Effector memory CD8-positive, alpha-beta T cell (primary cell): Measurements from ENCODE around the gene PPP1R37.
A peak's percentile ranks its signal among the peaks of the same experiment; 100 is the strongest.

Source experiments
- ATAC-seq: fragments of 150-1000 bp; cut with Tn5 transposase; replicated peaks from 2 replicates; pipeline ENCODE4 v1.10.0; 2021; ENCODE audit warnings: mild to moderate bottlenecking, moderate library complexity
- DNase-seq, 3 experiments: peaks; one replicate each; pipeline ENCODE4 v3.0.0; 2021
- H3K27ac Mint-ChIP-seq, 2 donors: one replicate each; pipeline ENCODE4 v1.8.0; 2022; ENCODE audit warnings: mild to moderate bottlenecking in 2 of 2, mixed read lengths in 2 of 2, moderate library complexity in 2 of 2
- H3K27me3 Mint-ChIP-seq, 2 donors: one replicate each; pipeline ENCODE4 v1.8.0; 2022; ENCODE audit warnings: mixed read lengths in 2 of 2
- H3K36me3 Mint-ChIP-seq: one replicate; pipeline ENCODE4 v1.8.0; 2022; ENCODE audit warnings: mild to moderate bottlenecking, moderate library complexity, mixed read lengths; ENCODE audit not compliant: insufficient read depth
- H3K4me1 Mint-ChIP-seq, 2 donors: one replicate each; pipeline ENCODE4 v1.8.0; 2022; ENCODE audit warnings: low read depth in 2 of 2, mixed read lengths in 2 of 2
- H3K4me3 Mint-ChIP-seq, 2 donors: one replicate each; pipeline ENCODE4 v1.8.0; 2022; ENCODE audit warnings: mild to moderate bottlenecking in 2 of 2, mixed read lengths in 2 of 2, moderate library complexity in 2 of 2
- H3K9me3 Mint-ChIP-seq, 2 donors: one replicate each; pipeline ENCODE4 v1.8.0; 2022; ENCODE audit warnings: mixed read lengths in 2 of 2

The PPP1R37 gene

GRCh38 chr19:45061965-45062364 is 31.0 kb upstream of the PPP1R37 start:
- no peak for DNase-seq
- Mint-ChIP-seq H3K4me3 (no peak overlapping the region), H3K36me3 (peaks cover 88% of the 10 kb centered on the region), H3K9me3 (no peaks in the 10 kb centered on the region), H3K27ac (peak overlapping the region in 1 of 2 donors; percentile 57), H3K27me3 (no peaks in the 10 kb centered on the region), H3K4me1 (peaks cover 12 to 18% of the 10 kb centered on the region in 2 donors)
- no peak for ATAC-seq

DNA sequence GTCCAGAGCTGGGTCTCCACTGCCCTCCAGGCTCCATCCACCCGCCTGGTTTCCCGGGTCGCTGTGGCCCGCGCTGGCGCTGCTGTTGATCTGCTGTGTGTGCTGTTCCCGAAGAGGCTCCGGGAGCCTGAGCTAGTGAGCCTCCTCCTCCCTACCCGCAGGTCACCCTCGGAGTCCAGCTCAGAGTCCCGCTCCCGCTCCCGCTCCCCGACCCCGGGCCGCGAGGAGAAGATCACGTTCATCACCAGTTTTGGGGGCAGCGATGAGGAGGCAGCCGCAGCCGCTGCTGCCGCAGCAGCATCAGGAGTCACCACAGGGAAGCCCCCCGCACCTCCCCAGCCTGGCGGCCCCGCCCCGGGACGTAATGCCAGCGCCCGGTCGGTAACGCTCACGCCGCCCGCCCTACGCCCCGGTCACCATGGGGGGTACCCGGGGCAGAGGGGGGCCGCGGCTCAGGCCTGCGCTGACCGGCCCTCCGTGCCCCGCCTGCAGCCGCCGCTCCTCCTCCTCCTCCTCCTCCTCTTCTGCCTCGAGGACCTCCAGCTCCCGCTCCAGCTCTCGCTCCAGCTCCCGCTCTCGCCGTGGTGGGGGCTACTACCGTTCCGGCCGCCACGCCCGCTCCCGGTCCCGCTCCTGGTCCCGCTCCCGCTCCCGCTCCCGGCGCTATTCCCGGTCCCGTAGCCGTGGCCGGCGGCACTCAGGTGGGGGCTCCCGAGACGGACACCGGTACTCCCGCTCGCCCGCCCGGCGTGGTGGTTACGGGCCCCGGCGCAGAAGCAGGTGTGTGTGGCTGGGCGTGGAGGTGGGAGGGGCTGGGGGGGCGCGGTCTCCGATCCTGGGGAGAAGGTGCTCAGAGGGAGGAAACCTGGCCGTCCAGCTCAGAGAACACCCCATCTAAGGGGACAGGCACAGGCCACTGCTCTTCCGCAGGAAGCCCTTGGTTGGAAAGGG is 28.9 kb upstream of the PPP1R37 start:
- H3K27ac Mint-ChIP-seq, result peak overlapping the region in 1 of 2 donors; percentile 46
- DNase-seq, result no peak
- H3K9me3 Mint-ChIP-seq, result no peaks in the 10 kb centered on the region
- no peak for ATAC-seq
- no peak overlapping the region for H3K4me3 Mint-ChIP-seq
- H3K27me3 Mint-ChIP-seq, result no peaks in the 10 kb centered on the region
- peaks cover 8 to 11% of the 10 kb centered on the region in 2 donors for H3K4me1 Mint-ChIP-seq
- peaks cover 83% of the 10 kb centered on the region for H3K36me3 Mint-ChIP-seq

GRCh38 chr19:45066921-45067661 is 25.9 kb upstream of the PPP1R37 start:
- H3K36me3 Mint-ChIP-seq, result peaks cover 75% of the 10 kb centered on the region

DNA sequence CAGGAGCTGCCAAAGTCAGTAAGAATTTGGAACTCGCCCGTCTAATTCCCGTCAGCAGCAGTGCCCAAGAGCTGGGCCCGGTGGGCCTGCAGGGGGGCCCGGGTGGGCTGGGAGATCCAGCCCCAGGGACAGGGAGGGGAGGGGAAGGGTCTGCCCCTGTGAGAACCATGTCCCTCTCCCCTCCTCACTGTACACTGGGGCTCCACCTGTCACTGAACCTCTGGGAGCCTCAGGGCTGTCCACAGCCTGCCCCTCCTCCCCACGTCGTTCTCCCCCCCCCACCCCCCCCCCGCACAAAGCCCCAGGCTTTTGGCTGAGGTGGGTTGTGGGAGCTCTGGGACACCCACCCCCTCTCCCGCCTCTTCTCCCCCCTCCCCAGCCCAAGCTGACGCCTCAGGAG is 24.9 kb upstream of the PPP1R37 start:
- H3K27me3 Mint-ChIP-seq, result no peaks in the 10 kb centered on the region
- peaks cover 0 to 3% of the 10 kb centered on the region in 2 donors for H3K4me1 Mint-ChIP-seq
- DNase-seq (no peak), ATAC-seq (no peak)
- no peak overlapping the region for H3K4me3 Mint-ChIP-seq
- no peak overlapping the region for H3K27ac Mint-ChIP-seq
- H3K9me3 Mint-ChIP-seq, result no peaks in the 10 kb centered on the region
- H3K36me3 Mint-ChIP-seq, result peaks cover 74% of the 10 kb centered on the region

More at GRCh38 chr19:45066921-45067661, 25.9 kb upstream of the PPP1R37 start:
- no peak for ATAC-seq
- Mint-ChIP-seq H3K27me3 (no peaks in the 10 kb centered on the region), H3K4me3 (peak overlapping the region in 1 of 2 donors; percentile 27), H3K27ac (peak overlapping the region in 1 of 2 donors; percentile 82), H3K9me3 (no peaks in the 10 kb centered on the region), H3K4me1 (peaks cover 0 to 3% of the 10 kb centered on the region in 2 donors)
- no peak for DNase-seq

DNA sequence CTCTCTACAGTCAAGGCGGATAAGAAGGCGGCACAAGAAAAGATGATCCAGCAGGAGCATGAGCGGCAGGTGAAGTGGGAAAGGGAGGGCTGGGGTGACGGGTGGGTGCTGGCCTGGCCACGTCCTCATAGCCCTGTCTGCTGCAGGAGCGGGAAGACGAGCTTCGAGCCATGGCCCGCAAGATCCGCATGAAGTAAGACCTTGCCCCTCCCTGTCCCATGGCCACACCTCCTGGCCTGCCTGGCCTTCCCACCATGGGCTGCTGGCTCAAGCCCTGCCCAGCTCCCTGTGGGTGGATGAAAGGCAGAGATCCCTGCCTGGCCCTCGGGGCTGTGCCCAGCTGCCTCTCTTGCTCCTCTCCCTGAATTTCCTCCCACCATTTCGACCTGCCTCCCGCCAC is 23.9 kb upstream of the PPP1R37 start:
- no peak for ATAC-seq
- Mint-ChIP-seq H3K27me3 (no peaks in the 10 kb centered on the region), H3K4me1 (peaks cover 0 to 3% of the 10 kb centered on the region in 2 donors), H3K4me3 (no peak overlapping the region), H3K9me3 (no peaks in the 10 kb centered on the region), H3K27ac (peak overlapping the region; percentile 60 to 86), H3K36me3 (peaks cover 66% of the 10 kb centered on the region)
- DNase-seq, result no peak

DNA sequence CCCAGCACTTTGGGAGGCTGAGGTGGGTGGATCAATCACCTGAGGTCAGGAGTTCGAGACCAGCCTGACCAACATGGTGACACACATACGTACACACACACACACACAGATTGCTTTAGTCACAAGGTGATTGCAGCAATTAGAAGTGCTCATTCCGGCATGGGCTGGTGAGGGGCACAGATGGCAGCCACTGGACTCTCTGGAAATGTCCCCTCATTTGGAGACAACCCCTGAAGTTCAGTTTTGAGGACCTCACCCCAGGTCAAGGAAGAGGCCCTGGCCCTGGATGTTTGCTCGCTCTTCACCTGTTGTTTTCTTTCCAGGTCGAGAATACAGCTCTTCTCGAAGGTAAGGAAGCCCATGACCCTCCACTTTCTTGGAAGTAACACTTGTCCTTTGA is 22.8 kb upstream of the PPP1R37 start:
- Mint-ChIP-seq H3K9me3 (no peaks in the 10 kb centered on the region), H3K36me3 (peaks cover 57% of the 10 kb centered on the region), H3K4me3 (no peak overlapping the region), H3K4me1 (peaks cover 0 to 7% of the 10 kb centered on the region in 2 donors), H3K27me3 (no peaks in the 10 kb centered on the region), H3K27ac (no peak overlapping the region)
- ATAC-seq, result no peak
- no peak for DNase-seq

- Mint-ChIP-seq H3K27me3 (no peaks in the 10 kb centered on the region), H3K4me1 (peaks cover 0 to 7% of the 10 kb centered on the region in 2 donors), H3K4me3 (no peak overlapping the region), H3K9me3 (no peaks in the 10 kb centered on the region), H3K36me3 (peaks cover 49% of the 10 kb centered on the region), H3K27ac (no peak overlapping the region)
- no peak for DNase-seq
- ATAC-seq, result no peak
Observed at GRCh38 chr19:45070861-45071544, 22.0 kb upstream of the PPP1R37 start.

GRCh38 chr19:45071545-45071938 is 21.4 kb upstream of the PPP1R37 start:
- DNase-seq (no peak), ATAC-seq (no peak)
- Mint-ChIP-seq H3K27ac (no peak overlapping the region), H3K9me3 (no peaks in the 10 kb centered on the region), H3K4me1 (peaks cover under 1 to 8% of the 10 kb centered on the region in 2 donors), H3K4me3 (no peak overlapping the region), H3K27me3 (no peaks in the 10 kb centered on the region), H3K36me3 (peaks cover 44% of the 10 kb centered on the region)

- peaks cover 38% of the 10 kb centered on the region for H3K36me3 Mint-ChIP-seq
- no peaks in the 10 kb centered on the region for H3K27me3 Mint-ChIP-seq
- no peaks in the 10 kb centered on the region for H3K9me3 Mint-ChIP-seq
- peaks cover 7 to 14% of the 10 kb centered on the region in 2 donors for H3K4me1 Mint-ChIP-seq
- H3K4me3 Mint-ChIP-seq, result no peak overlapping the region
- DNase-seq (no peak), ATAC-seq (no peak)
- no peak overlapping the region for H3K27ac Mint-ChIP-seq
Observed at GRCh38 chr19:45071969-45072790, 20.8 kb upstream of the PPP1R37 start.

DNA sequence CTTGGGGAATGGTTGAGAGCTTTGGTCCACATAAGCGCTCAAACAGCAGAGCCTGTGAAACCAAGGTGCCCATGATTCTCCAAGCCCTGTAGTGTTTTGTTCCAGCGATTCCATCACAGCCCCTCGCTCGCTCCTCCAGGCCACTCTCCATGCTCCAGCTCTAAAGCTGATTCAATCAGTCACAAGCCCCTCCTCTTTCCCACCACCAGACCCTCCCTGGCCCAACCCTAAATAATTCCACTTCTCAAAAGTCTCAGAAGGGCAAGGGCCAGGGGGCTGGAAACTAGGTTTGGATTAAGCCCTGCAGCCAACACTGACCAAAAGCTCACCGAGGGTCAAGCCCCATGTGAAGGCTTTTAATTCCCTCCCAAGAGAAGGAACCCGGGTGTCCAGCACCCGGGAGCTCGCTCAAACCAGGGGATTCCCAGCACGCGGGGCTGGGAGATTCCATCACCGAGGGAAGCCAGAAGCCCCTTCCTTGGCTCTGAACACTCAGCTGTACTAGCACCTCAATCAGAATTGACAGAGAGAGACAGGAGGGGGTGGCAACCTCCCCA is 18.2 kb upstream of the PPP1R37 start:
- ATAC-seq (no peak), DNase-seq (no peak)
- peaks cover 21 to 22% of the 10 kb centered on the region in 2 donors for H3K4me1 Mint-ChIP-seq
- no peaks in the 10 kb centered on the region for H3K9me3 Mint-ChIP-seq
- H3K4me3 Mint-ChIP-seq, result peak overlapping the region; percentile 86 to 89
- H3K27ac Mint-ChIP-seq, result peak overlapping the region; percentile 78 to 79
- no peaks in the 10 kb centered on the region for H3K27me3 Mint-ChIP-seq
- peaks cover 34% of the 10 kb centered on the region for H3K36me3 Mint-ChIP-seq

DNA sequence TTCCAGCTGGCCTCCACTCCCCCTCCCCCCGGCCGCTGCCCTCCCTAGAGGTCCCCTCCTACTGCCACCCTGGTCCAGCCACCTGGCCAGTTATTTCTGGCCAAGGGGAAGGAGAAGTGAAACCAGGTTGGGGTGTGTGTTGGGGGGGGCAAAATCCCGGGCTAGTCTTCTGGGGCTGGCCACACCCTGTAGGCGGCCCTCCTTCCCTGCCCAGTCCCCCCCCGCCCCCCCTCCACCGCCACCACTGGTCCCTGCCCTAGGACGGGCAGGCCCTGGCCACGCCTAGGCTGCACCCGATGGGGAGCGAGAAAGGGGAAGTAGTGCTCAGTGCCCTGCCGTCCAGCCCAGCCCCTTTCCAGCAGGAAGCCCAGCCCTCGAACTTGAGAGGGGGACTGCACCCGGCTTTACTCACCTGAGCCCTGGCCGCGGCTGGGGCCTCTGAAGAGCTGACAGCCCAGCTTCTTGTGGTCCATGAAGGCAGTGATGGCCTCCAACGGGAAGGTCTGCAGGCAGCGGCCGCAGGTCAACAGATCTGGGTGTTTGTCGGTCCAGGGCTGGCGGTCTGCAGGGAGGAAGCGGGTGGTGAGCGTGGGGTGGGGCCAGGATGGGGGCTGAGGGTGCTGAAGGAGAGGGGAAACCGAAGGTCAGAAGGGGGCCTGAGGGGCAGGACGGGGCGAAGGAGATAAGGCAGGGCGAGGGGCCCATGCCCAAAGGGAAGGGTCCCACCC is 17.5 kb upstream of the PPP1R37 start:
- peak; percentile 26 for ATAC-seq
- Mint-ChIP-seq H3K4me1 (peaks cover 27 to 28% of the 10 kb centered on the region in 2 donors), H3K4me3 (peak overlapping the region; percentile 86 to 89), H3K27ac (peak overlapping the region; percentile 78 to 79), H3K36me3 (peaks cover 29% of the 10 kb centered on the region), H3K9me3 (no peaks in the 10 kb centered on the region), H3K27me3 (no peaks in the 10 kb centered on the region)
- DNase-seq, result peak; percentile 29 to 32 (median 29)
